KMS-11 (cell line): ENCODE results near the gene TRIP12.

Experiments
- H2AFZ ChIP-seq: fragments of 200-600 bp; sonication (generic); 2 replicates; pipeline ENCODE4 v1.6.1; 2016; ENCODE audit warnings: antibody characterized with exemption, mixed run types, low read depth
- H3K27ac ChIP-seq: fragments of 200-600 bp; sonication (generic); 2 replicates; pipeline ENCODE4 v1.6.1; 2016; ENCODE audit warnings: mild to moderate bottlenecking, mixed run types
- H3K27me3 ChIP-seq: fragments of 200-600 bp; sonication (generic); 2 replicates; pipeline ENCODE4 v1.6.1; 2017; ENCODE audit warnings: mild to moderate bottlenecking, low read depth, mixed run types, moderate library complexity; ENCODE audit not compliant: insufficient read depth
- H3K36me3 ChIP-seq: fragments of 200-600 bp; sonication (generic); 2 replicates; pipeline ENCODE4 v1.6.1; 2017; ENCODE audit warnings: mild to moderate bottlenecking, mixed run types; ENCODE audit not compliant: insufficient read depth
- H3K4me1 ChIP-seq: fragments of 200-600 bp; sonication (generic); 2 replicates; pipeline ENCODE4 v1.6.1; 2016; ENCODE audit warnings: mild to moderate bottlenecking, low read depth, mixed run types; ENCODE audit not compliant: poor library complexity, severe bottlenecking
- H3K4me2 ChIP-seq: fragments of 200-600 bp; sonication (generic); 2 replicates; pipeline ENCODE4 v1.7.0; 2016; ENCODE audit warnings: mild to moderate bottlenecking, mixed run types
- H3K4me3 ChIP-seq: fragments of 200-600 bp; sonication (generic); IDR thresholded peaks from 2 replicates; pipeline ENCODE4 v1.6.1; 2017; ENCODE audit warnings: low read depth, low read length, mixed read lengths; ENCODE audit not compliant: insufficient read depth
- H3K79me2 ChIP-seq: fragments of 200-600 bp; sonication (generic); 2 replicates; pipeline ENCODE4 v1.6.1; 2016; ENCODE audit warnings: low read depth, mixed run types; ENCODE audit not compliant: insufficient read depth
- H3K9ac ChIP-seq: fragments of 200-600 bp; sonication (generic); 2 replicates; pipeline ENCODE4 v1.6.1; 2016; ENCODE audit warnings: mild to moderate bottlenecking, mixed run types
- H4K20me1 ChIP-seq: fragments of 200-600 bp; sonication (generic); 2 replicates; pipeline ENCODE4 v1.6.1; 2016; ENCODE audit warnings: mild to moderate bottlenecking, mixed run types; ENCODE audit not compliant: insufficient read depth
- CTCF ChIP-seq: fragments of 200-600 bp; sonication (generic); conservative IDR thresholded peaks from 2 replicates; pipeline ENCODE4 v1.6.1; 2017; ENCODE audit warnings: low read depth, mild to moderate bottlenecking, antibody characterized with exemption, low read length, moderate library complexity, mixed read lengths

TRIP12 gene

GRCh38 chr2:229910147-229910831 is 11.5 kb downstream of the TRIP12 start:
- H3K9ac ChIP-seq, result no peak overlapping the region
- no peak for TF ChIP-seq CTCF
- H2AFZ ChIP-seq, result no peak overlapping the region
- no peak overlapping the region for H3K4me2 ChIP-seq
- peaks cover 4% of the 10 kb centered on the region; the same call in 1 of the 2 replicates for H4K20me1 ChIP-seq
- no peaks in the 10 kb centered on the region for H3K36me3 ChIP-seq
- peaks cover 46% of the 10 kb centered on the region for H3K79me2 ChIP-seq
- H3K4me3 ChIP-seq, result no peak overlapping the region
- H3K4me1 ChIP-seq, result peaks cover 30% of the 10 kb centered on the region
- no peak overlapping the region; the same call in 1 of the 2 replicates for H3K27ac ChIP-seq
- H3K27me3 ChIP-seq, result no peaks in the 10 kb centered on the region

- peaks cover 43% of the 10 kb centered on the region for H3K79me2 ChIP-seq
- no peak overlapping the region for H3K9ac ChIP-seq
- no peak overlapping the region for H3K4me3 ChIP-seq
- H3K27ac ChIP-seq, result no peak overlapping the region
- H3K36me3 ChIP-seq, result no peaks in the 10 kb centered on the region
- H3K4me1 ChIP-seq, result peaks cover 24% of the 10 kb centered on the region
- TF ChIP-seq CTCF, result no peak
- no peak overlapping the region for H3K4me2 ChIP-seq
- H3K27me3 ChIP-seq, result no peaks in the 10 kb centered on the region
- peaks cover 4% of the 10 kb centered on the region; the same call in 1 of the 2 replicates for H4K20me1 ChIP-seq
- no peak overlapping the region for H2AFZ ChIP-seq
Observed at GRCh38 chr2:229909090-229909489, 12.7 kb downstream of the TRIP12 start.

GRCh38 chr2:229905601-229906000 is 16.2 kb downstream of the TRIP12 start:
- Histone ChIP-seq H3K4me1 (peaks cover 4% of the 10 kb centered on the region), H3K9ac (no peak overlapping the region), H4K20me1 (no peaks in the 10 kb centered on the region), H3K27me3 (no peaks in the 10 kb centered on the region), H3K4me3 (no peak overlapping the region), H3K79me2 (peaks cover 34% of the 10 kb centered on the region; the same call in 1 of the 2 replicates), H3K36me3 (no peaks in the 10 kb centered on the region), H2AFZ (no peak overlapping the region), H3K27ac (no peak overlapping the region), H3K4me2 (no peak overlapping the region)
- TF ChIP-seq CTCF, result no peak

GRCh38 chr2:229903037-229903436 is 18.8 kb downstream of the TRIP12 start:
- Histone ChIP-seq H3K27ac (no peak overlapping the region), H3K79me2 (peaks cover 36% of the 10 kb centered on the region; the same call in 1 of the 2 replicates), H4K20me1 (no peaks in the 10 kb centered on the region)

More at GRCh38 chr2:229903037-229903436, 18.8 kb downstream of the TRIP12 start:
- H3K36me3 ChIP-seq, result no peaks in the 10 kb centered on the region
- H3K4me2 ChIP-seq, result no peak overlapping the region
- no peaks in the 10 kb centered on the region for H3K27me3 ChIP-seq
- no peak overlapping the region for H2AFZ ChIP-seq
- no peak overlapping the region for H3K4me3 ChIP-seq
- TF ChIP-seq CTCF, result no peak
- no peak overlapping the region for H3K9ac ChIP-seq
- no peaks in the 10 kb centered on the region for H3K4me1 ChIP-seq
